ENCODE measurements around the gene CCDC97.
A peak's percentile ranks its signal among the peaks of the same experiment; 100 is the strongest.

The CCDC97 gene

GRCh38 chr19:41351339-41352245, 41.6 kb downstream of the CCDC97 start (continued):
- TF ChIP-seq, protein P1, sequence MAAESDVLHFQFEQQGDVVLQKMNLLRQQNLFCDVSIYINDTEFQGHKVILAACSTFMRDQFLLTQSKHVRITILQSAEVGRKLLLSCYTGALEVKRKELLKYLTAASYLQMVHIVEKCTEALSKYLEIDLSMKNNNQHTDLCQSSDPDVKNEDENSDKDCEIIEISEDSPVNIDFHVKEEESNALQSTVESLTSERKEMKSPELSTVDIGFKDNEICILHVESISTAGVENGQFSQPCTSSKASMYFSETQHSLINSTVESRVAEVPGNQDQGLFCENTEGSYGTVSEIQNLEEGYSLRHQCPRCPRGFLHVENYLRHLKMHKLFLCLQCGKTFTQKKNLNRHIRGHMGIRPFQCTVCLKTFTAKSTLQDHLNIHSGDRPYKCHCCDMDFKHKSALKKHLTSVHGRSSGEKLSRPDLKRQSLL (tag by site-specific recombination; IDR thresholded peaks at IDR 0.05): no peak
- TF ChIP-seq ZNF501 (tag by site-specific recombination; IDR thresholded peaks at IDR 0.05): no peak
- TF ChIP-seq ZBTB8A (tag by site-specific recombination; IDR thresholded peaks at IDR 0.05): peak; percentile 13; the same call in 1 of the 2 replicates
- no peak for TF ChIP-seq TSHZ1 (tag by site-specific recombination; IDR thresholded peaks at IDR 0.05; ENCODE audit: borderline replicate concordance)
- 0 out of 2 replicates have a peak, but pooled peaks have one; percentile 29 for TF ChIP-seq ZEB2 (tag by site-specific recombination; IDR thresholded peaks at IDR 0.05)
- TF ChIP-seq ZNF174 (tag by site-specific recombination; IDR thresholded peaks at IDR 0.05): no peak
- no peak for TF ChIP-seq ZNF596 (tag by site-specific recombination; IDR thresholded peaks at IDR 0.05)
- peak; percentile 64; the same call in 1 of the 2 replicates for TF ChIP-seq MZF1 (tag by site-specific recombination; IDR thresholded peaks at IDR 0.05; ENCODE audit: borderline replicate concordance)
- TF ChIP-seq ZIC2 (tag by site-specific recombination; IDR thresholded peaks at IDR 0.05): peak; percentile 83
- TF ChIP-seq, protein P2, sequence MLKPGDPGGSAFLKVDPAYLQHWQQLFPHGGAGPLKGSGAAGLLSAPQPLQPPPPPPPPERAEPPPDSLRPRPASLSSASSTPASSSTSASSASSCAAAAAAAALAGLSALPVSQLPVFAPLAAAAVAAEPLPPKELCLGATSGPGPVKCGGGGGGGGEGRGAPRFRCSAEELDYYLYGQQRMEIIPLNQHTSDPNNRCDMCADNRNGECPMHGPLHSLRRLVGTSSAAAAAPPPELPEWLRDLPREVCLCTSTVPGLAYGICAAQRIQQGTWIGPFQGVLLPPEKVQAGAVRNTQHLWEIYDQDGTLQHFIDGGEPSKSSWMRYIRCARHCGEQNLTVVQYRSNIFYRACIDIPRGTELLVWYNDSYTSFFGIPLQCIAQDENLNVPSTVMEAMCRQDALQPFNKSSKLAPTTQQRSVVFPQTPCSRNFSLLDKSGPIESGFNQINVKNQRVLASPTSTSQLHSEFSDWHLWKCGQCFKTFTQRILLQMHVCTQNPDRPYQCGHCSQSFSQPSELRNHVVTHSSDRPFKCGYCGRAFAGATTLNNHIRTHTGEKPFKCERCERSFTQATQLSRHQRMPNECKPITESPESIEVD (tag by site-specific recombination; IDR thresholded peaks at IDR 0.05): no peak
- peak; percentile 84 for TF ChIP-seq SP2 (tag by site-specific recombination; IDR thresholded peaks at IDR 0.05)
- no peak for TF ChIP-seq ZNF24 (tag by site-specific recombination; IDR thresholded peaks at IDR 0.05)
- TF ChIP-seq, protein P3, sequence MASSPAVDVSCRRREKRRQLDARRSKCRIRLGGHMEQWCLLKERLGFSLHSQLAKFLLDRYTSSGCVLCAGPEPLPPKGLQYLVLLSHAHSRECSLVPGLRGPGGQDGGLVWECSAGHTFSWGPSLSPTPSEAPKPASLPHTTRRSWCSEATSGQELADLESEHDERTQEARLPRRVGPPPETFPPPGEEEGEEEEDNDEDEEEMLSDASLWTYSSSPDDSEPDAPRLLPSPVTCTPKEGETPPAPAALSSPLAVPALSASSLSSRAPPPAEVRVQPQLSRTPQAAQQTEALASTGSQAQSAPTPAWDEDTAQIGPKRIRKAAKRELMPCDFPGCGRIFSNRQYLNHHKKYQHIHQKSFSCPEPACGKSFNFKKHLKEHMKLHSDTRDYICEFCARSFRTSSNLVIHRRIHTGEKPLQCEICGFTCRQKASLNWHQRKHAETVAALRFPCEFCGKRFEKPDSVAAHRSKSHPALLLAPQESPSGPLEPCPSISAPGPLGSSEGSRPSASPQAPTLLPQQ (tag by site-specific recombination; IDR thresholded peaks at IDR 0.05): no peak
- TF ChIP-seq, protein P4, sequence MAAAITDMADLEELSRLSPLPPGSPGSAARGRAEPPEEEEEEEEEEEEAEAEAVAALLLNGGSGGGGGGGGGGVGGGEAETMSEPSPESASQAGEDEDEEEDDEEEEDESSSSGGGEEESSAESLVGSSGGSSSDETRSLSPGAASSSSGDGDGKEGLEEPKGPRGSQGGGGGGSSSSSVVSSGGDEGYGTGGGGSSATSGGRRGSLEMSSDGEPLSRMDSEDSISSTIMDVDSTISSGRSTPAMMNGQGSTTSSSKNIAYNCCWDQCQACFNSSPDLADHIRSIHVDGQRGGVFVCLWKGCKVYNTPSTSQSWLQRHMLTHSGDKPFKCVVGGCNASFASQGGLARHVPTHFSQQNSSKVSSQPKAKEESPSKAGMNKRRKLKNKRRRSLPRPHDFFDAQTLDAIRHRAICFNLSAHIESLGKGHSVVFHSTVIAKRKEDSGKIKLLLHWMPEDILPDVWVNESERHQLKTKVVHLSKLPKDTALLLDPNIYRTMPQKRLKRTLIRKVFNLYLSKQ (tag by site-specific recombination; IDR thresholded peaks at IDR 0.05; ENCODE audit: borderline replicate concordance): no peak
- TF ChIP-seq WT1 (tag by site-specific recombination; IDR thresholded peaks at IDR 0.05): no peak; the same call in 1 of the 2 replicates
- TF ChIP-seq ZNF132 (tag by site-specific recombination; IDR thresholded peaks at IDR 0.05; ENCODE audit: borderline replicate concordance): no peak
- 0 out of 2 replicates have a peak, but pooled peaks have one; percentile 71 for TF ChIP-seq KLF16 (tag by site-specific recombination; IDR thresholded peaks at IDR 0.05)
- TF ChIP-seq ZNF18 (tag by site-specific recombination; IDR thresholded peaks at IDR 0.05): no peak
- TF ChIP-seq ZSCAN23 (tag by site-specific recombination; IDR thresholded peaks at IDR 0.05): no peak
- TF ChIP-seq, protein P5, sequence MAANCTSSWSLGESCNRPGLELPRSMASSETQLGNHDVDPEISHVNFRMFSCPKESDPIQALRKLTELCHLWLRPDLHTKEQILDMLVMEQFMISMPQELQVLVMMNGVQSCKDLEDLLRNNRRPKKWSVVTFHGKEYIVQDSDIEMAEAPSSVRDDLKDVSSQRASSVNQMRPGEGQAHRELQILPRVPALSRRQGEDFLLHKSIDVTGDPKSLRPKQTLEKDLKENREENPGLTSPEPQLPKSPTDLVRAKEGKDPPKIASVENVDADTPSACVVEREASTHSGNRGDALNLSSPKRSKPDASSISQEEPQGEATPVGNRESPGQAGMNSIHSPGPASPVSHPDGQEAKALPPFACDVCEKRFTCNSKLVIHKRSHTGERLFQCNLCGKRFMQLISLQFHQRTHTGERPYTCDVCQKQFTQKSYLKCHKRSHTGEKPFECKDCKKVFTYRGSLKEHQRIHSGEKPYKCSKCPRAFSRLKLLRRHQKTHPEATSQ (tag by site-specific recombination; IDR thresholded peaks at IDR 0.05): no peak
- TF ChIP-seq SP7 (tag by site-specific recombination; IDR thresholded peaks at IDR 0.05): peak; percentile 81
- peak; percentile 91 for TF ChIP-seq GLIS1 (tag by site-specific recombination; IDR thresholded peaks at IDR 0.05)
- peak; percentile 96 for TF ChIP-seq PRDM1 (tag by site-specific recombination; IDR thresholded peaks at IDR 0.05)
